Measurements from ENCODE around the gene ROR1.

DNA sequence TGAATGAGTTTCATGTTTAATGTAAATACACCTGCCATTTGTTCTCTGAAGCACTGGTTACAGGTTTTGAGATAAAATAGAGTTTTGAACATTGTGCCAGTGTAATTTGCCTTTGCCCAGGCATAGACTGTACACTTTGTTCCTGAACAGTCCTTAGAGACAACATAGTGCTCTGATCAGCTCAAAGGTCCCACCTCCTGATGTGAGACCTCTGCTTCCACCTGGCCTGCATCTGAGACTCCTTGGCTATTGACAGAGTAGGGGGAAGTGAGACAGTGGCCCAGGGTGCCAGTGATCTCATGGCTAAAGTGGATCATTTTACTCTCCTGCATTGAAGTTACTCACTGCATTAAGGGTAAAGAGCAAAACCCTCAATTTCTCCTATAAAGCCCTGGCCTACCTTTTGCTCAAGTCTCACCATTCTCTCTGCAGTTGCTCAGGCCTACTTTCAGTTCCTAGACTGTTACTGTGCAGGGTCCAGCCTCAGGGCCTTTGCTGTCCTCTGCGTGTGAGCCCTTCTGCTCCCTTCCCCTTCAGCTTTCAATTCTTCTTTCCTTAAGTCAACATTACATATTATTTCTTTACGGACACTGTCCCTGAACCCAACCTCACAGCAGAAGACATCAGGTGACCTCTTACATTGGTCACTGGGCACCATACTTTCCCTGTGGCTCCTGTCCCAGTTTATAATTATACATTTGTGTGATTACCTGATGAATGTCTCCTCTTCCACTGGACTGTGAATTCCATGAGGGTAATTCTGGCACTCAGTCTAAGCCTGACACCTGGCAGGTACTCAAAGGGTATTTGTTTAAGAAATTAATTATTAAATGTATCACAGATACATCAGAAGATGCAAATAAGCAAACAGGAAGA is 142.9 kb downstream of the ROR1 start:
- TF ChIP-seq POLR2A (IDR thresholded peaks at IDR 0.05; ENCODE audit: low read length) (no peak), GATA1 (IDR thresholded peaks at IDR 0.05; ENCODE audit: low read depth, low read length) (no peak)
